Loucy (cell line): ENCODE measurements around the gene CUEDC1.

ENCODE experiments used
- CTCF ChIP-seq: fragments of 200-600 bp; sonication (generic); conservative IDR thresholded peaks from 2 replicates; pipeline ENCODE4 v1.5.1; 2014; ENCODE audit warnings: mild to moderate bottlenecking, antibody characterized with exemption, low read length
- EZH2phosphoT487 ChIP-seq: fragments of 200-600 bp; IDR thresholded peaks from 2 replicates; pipeline ENCODE4 v1.6.1; 2018; ENCODE audit warnings: antibody characterized with exemption, mild to moderate bottlenecking, moderate library complexity, borderline replicate concordance

DNA sequence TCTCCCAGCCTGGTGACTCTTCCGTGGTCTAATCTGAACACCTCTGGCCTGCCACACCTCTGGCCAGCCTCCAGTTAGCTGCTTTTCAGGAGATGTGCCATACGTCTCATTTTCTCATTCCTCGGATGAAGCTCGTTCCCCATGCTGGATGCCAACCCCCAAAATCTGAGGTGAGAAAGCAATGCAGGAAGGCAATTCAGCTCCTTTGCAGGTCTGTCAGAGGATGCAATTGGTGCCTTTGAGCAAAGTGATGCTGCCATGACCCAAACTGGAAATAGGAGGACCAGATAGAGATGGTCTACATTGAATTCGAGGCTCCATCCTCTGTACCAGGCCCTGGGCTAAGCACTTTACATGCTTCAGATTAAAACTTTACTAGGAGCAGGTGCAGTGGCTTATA, 11.0 kb upstream of the CUEDC1 start:
- TF ChIP-seq CTCF (no peak), EZH2phosphoT487 (no peak)
